Pancreas (tissue), 10 donors: ENCODE measurements around the gene LOXL1. TPM values are rescaled to one million over a fixed set of nuclear protein-coding genes. Genes with fewer than 3 reads are reported as not detected.

ENCODE experiments used
- ATAC-seq, 4 donors: fragments of 200-7000 bp; cut with Tn5 transposase; one replicate each; pipeline versions ENCODE4 v1.8.0 to v1.9.1; 2020; ENCODE audit warnings: mild to moderate bottlenecking in 4 of 4, moderate library complexity in 4 of 4
- DNase-seq, 6 donors: peaks; one replicate each; pipeline ENCODE4 v3.0.0-alpha.2; 2020
- FAIRE-seq: peaks from 2 replicates; lab custom pipeline; 2012; peaks lifted over from hg19 to GRCh38; lab: Jason Lieb, UNC
- H3K27ac ChIP-seq, 4 donors: fragments of 200-600 bp; sonication (generic); 1 replicate in 3 of 4; 2 replicates in 1 of 4; pipeline versions ENCODE4 v1.5.0 to v1.8.0; 2020
- H3K27me3 ChIP-seq, 4 donors: fragments of 200-600 bp; one replicate each; pipeline ENCODE4 v1.8.0; 2021
- H3K36me3 ChIP-seq, 3 donors: fragments of 200-600 bp; sonication (generic) in 1 of 3; one replicate each; pipeline versions ENCODE4 v1.5.0 to v1.8.0; 2020 to 2021
- H3K4me1 ChIP-seq, 3 donors: fragments of 200-600 bp; one replicate each; pipeline ENCODE4 v1.8.0; 2021
- H3K4me3 ChIP-seq, 4 donors: fragments of 200-600 bp; sonication (generic) in 2 of 4; one replicate each; pipeline versions ENCODE4 v1.5.0 to v1.8.0; 2020 to 2021
- H3K9me3 ChIP-seq, 4 donors: fragments of 200-600 bp; one replicate each; pipeline ENCODE4 v1.8.0; 2021
- WGBS, 2 donors: extraction: QIAGEN DNeasy Blood & Tissue Kit; methylation state at CpG; one replicate each; pipeline ENCODE4 v1.1.7; 2013; 5-methylcytosine and 5-hydroxymethylcytosine counted together
- intact Hi-C, 3 donors: fragments of 100-400 bp; cut with DNase I; formaldehyde crosslinking; loops; one replicate each; pipeline versions ENCODE4 v1.11.1 to v1.14.2; 2022
- polyA plus RNA-seq, 2 donors: library from polyadenylated mRNA; stranded (reverse); fragments of 200-250 nt; gene quantifications; one replicate each; pipeline ENCODE4 v1.2.3, GENCODE V29; 2013
- total RNA-seq, 6 donors: library from RNA; stranded (reverse); fragmentation: NEBNext Ultra II Directional in 4 of 6; extraction: Animal tissue kit (Norgen Biotek cat#: 25700) in 4 of 6; gene quantifications; one replicate each; pipeline versions ENCODE4 v1.2.1 to v1.2.4, GENCODE V29; 2021 to 2023
- TF ChIP-seq, protein P1 (sequence below), 4 donors: fragments of 200-600 bp; sonication (generic) in 3 of 4; IDR thresholded peaks; one replicate each; pipeline versions ENCODE4 v1.5.0 to v1.8.0; 2021; ENCODE audit warnings: antibody characterized with exemption in 4 of 4
- donor health status: healthy with polysubstance abuse.
- donor health status: DM: no; HTN: no; CAD: no; lungs with moderate emphysema.
- donor health status: DM: no; HTN: no; CAD: no.
- donor health status: control.
- donor health status: control.
- donor health status: Bipolar disorder and iron deficiency.
- donor health status: DM: yes; HTN: yes; CAD: no.
- donor health status: DM: no; HTN: no; CAD: no.
- donor health status: DM: no; HTN: no; CAD: no.
- donor health status: DM: yes; HTN: yes; CAD: no.

Gene LOXL1
- total and polyA plus RNA-seq, 8 donors, result 2.2 to 14.9 (median 5.5) TPM

DNA sequence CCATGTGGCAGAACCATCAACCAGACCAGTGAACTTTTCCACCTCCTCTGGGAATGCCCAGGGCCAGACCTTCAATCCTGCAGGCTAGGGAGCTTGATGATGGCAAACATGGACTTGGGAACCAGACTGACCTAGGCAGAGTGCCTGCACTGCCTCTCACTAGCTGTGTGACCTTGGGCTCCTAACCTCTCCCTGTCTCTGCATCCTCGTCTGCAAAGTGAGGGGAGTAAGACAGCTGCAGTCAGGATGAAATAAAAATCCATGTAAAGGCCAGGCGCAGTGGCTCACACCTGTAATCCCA is 17.5 kb upstream of the LOXL1 start:
- no peak overlapping the region for H3K27ac ChIP-seq
- FAIRE-seq (no peak), ATAC-seq (no peak), DNase-seq (no peak)
- WGBS, 2 donors, result 92 to 96% methylated on average over 2 of the region's 2 CpGs
- no peak overlapping the region for H3K4me3 ChIP-seq
- H3K4me1 ChIP-seq, result no peaks in the 10 kb centered on the region
- no peaks in the 10 kb centered on the region for H3K9me3 ChIP-seq
- no peaks in the 10 kb centered on the region for H3K36me3 ChIP-seq
- intact Hi-C loops, result no loop called here
- TF ChIP-seq, protein P1, sequence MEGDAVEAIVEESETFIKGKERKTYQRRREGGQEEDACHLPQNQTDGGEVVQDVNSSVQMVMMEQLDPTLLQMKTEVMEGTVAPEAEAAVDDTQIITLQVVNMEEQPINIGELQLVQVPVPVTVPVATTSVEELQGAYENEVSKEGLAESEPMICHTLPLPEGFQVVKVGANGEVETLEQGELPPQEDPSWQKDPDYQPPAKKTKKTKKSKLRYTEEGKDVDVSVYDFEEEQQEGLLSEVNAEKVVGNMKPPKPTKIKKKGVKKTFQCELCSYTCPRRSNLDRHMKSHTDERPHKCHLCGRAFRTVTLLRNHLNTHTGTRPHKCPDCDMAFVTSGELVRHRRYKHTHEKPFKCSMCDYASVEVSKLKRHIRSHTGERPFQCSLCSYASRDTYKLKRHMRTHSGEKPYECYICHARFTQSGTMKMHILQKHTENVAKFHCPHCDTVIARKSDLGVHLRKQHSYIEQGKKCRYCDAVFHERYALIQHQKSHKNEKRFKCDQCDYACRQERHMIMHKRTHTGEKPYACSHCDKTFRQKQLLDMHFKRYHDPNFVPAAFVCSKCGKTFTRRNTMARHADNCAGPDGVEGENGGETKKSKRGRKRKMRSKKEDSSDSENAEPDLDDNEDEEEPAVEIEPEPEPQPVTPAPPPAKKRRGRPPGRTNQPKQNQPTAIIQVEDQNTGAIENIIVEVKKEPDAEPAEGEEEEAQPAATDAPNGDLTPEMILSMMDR (IDR thresholded peaks at IDR 0.05), result no peak
- no peaks in the 10 kb centered on the region for H3K27me3 ChIP-seq

DNA sequence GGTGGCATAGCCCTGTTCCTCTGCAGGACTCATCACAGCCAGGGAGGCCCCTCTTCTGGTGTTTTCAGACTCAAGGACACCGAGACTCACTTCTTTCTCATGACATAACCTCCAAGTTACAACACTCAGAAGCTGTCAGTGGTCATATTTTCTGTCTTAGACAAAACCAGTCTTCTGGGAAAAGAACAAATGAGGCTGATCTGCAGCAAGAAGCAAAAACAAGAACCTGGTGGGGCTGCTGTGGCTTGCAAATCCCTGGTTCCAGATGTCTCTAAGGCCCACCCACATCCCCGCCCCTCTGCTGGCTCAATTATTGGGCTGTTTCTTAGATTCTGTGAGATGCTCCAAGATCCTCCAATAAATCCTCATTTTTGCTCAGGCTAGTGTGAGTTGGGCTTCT is 16.6 kb upstream of the LOXL1 start:
- no peaks in the 10 kb centered on the region for H3K4me1 ChIP-seq

DNA sequence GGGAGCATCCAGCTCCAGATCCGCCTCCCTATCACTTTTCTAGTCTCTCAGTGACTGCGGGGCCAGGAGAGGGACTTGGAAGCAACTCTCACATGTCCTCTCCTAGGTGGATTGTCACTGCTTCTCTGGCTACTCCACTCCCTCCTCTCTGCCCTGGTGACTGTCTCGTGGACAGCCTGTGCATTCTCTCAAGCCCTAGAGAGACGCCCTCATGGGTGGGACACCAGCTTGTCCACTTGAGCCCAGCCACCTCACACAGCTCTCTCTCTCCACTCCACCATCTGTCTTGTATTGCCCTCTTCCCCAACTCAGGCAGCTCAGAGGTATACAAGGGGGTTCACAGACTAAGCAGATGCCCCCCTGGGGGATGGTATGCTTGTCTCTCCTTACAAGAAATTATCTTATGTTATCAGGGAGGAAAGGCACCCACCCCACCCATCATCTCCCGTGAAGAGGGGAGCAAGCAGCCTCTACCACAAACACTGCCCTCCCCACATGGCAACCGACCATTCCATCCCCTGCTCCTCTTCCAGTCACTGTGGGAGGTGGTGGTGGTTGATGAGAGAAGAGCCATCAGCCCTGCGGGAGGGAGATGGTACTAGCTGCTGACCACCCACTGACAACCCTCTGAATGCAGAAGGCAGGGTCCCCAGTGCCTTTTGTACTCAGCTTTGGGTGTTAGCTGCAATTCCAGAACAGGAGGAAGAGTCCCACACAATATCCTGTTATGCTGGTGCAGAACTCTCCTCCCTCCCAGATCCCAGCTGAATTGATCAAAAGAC is 15.5 kb upstream of the LOXL1 start:
- no peaks in the 10 kb centered on the region for H3K36me3 ChIP-seq
- H3K4me1 ChIP-seq, result no peaks in the 10 kb centered on the region
- no peak overlapping the region for H3K4me3 ChIP-seq
- no peak overlapping the region for H3K27ac ChIP-seq
- intact Hi-C loops, result no loop called here
- H3K9me3 ChIP-seq, result no peaks in the 10 kb centered on the region
- 71 to 73% methylated on average over 7 of the region's 7 CpGs for WGBS, 2 donors
- FAIRE-seq, result no peak
- H3K27me3 ChIP-seq, result no peaks in the 10 kb centered on the region
- TF ChIP-seq, protein P1 (IDR thresholded peaks at IDR 0.05), result no peak
- no peak for ATAC-seq
- DNase-seq, result no peak

More for the DNA sequence above, 16.6 kb upstream of the LOXL1 start:
- H3K9me3 ChIP-seq, result no peaks in the 10 kb centered on the region
- no peak for ATAC-seq
- no peaks in the 10 kb centered on the region for H3K27me3 ChIP-seq
- no peak for FAIRE-seq
- TF ChIP-seq, protein P1 (IDR thresholded peaks at IDR 0.05), result no peak
- intact Hi-C loops, result no loop called here
- H3K27ac ChIP-seq, result no peak overlapping the region
- H3K36me3 ChIP-seq, result no peaks in the 10 kb centered on the region
- WGBS, 2 donors, result 81 to 85% methylated on average over 2 of the region's 2 CpGs
- no peak overlapping the region for H3K4me3 ChIP-seq
- DNase-seq, result no peak

DNA sequence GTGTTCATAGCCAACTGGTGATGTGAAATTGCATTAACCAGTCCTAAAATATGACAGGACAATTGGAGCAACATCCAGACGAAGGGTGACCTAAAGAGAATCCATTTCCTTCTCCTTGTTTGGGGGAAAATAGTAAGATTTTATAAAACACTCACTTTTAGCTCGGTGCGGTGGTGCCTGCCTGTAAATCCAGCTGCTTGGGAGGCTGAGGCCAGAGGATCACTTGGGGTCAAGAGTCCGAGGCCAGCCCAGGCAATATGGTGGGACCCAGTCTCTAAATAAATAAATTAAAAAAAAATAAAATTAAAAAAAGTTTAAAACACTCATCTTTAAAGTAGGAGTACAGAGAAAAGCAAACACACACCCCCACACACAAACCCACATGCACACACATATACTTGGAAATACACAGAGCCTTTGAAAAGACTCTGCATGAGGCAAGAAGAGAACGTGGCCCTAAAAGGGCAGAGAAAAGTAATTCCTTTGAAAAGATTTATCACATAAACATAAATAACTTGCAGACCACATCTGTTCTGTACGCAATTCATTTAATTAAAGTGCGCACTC is 14.1 kb upstream of the LOXL1 start:
- DNase-seq, result no peak
- no peak for FAIRE-seq
- TF ChIP-seq, protein P1 (IDR thresholded peaks at IDR 0.05), result no peak
- intact Hi-C loops, result no loop called here
- WGBS, 2 donors, result 75 to 82% methylated on average over 7 of the region's 7 CpGs
- no peaks in the 10 kb centered on the region for H3K4me1 ChIP-seq
- no peak for ATAC-seq
- no peak overlapping the region for H3K27ac ChIP-seq
- H3K4me3 ChIP-seq, result no peak overlapping the region
- no peaks in the 10 kb centered on the region for H3K9me3 ChIP-seq
- H3K36me3 ChIP-seq, result no peaks in the 10 kb centered on the region
- H3K27me3 ChIP-seq, result no peaks in the 10 kb centered on the region

DNA sequence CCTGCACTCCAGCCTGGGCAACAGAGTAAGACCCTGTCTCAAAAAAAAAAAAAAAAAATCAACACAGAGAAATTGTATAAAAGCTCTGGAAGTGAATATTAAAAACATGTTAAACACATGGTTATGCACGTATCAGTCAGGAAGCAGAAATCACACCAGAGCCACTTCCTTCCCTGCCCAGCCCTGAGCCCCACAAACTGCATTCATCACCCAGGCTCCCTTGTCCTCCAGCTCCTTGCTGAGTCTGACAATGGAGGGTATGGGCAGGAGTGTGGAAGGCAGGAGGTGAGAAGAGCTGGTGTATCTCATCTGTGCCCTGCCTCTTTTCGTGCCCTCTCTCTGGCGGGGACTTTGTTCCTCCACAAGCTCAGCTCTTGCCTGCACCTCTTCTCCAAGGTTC is 12.1 kb upstream of the LOXL1 start:
- intact Hi-C loops, result no loop called here

More for the DNA sequence above, 12.1 kb upstream of the LOXL1 start:
- H3K36me3 ChIP-seq, result no peaks in the 10 kb centered on the region
- DNase-seq (no peak), ATAC-seq (no peak), FAIRE-seq (no peak)
- H3K4me1 ChIP-seq, result no peaks in the 10 kb centered on the region
- TF ChIP-seq, protein P1 (IDR thresholded peaks at IDR 0.05), result no peak
- no peak overlapping the region for H3K27ac ChIP-seq
- H3K4me3 ChIP-seq, result no peak overlapping the region
- 89 to 91% methylated on average over 3 of the region's 3 CpGs for WGBS, 2 donors
- no peaks in the 10 kb centered on the region for H3K9me3 ChIP-seq
- no peaks in the 10 kb centered on the region for H3K27me3 ChIP-seq
